Daoy (cell line): Measurements from ENCODE around the gene ORC4. TPM values are rescaled to one million over a fixed set of nuclear protein-coding genes. Genes with fewer than 3 reads are reported as not detected.

Source experiments
- DNase-seq: peaks from one replicate; pipeline ENCODE4 v3.0.0-alpha.2; 2015; ENCODE audit warnings: low read depth
- total RNA-seq: library from RNA; depleted of rRNA; stranded (reverse); fragments of >200 nt; shearing (Covaris generic); gene quantifications from 2 replicates; pipeline ENCODE4 v1.2.3, GENCODE V29; 2014; rRNA removed

ORC4 gene
- 44.6 and 104 TPM in 2 replicates for total RNA-seq

DNA sequence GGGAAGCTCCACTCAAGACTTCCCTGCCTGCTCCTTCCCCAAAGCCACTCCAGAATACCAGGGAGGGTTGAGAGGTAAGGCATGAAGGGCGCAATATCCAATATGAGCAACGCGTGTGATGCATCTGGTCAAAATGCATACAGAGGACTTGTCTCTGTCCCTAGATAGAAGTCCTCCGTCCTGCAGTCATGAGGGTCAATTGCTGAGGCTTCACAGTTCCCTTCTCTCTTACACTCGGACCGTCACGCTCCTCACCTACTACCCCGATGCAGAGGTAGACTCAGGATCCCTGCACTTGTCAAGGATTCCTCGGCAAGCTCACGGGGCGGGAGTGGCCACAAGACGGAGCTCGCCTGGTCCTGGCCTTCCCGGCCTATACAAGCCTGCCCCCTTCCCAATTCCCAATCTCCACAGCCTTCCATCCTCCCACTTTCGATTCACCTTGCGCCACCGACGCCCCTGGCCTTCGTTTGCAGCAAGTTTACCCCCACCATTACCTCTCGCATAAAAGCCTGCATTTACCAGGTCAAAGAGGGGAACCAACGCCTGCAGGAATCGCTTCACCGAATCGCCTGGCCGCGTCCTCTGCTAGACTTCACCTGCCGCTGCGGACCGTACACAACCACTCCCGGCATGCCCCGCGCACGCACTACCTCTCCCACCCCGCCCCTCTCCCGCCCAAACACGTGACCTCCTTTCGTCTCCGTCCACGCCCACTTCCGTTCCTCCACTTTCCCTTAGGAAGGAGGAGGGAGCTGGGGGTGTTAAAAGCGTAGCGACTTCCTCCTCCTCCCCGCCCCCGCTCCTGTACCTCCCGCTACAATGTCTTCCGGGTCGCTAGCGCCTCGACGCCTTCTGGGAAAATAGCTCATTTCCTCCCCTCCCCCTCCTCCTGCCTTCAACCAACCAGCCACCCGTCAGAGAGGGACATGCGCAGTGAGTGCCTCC lies at the start of gene ORC4:
Gene ORC4 (minus strand): TSS at position 627 of the 948 bp plus-strand sequence. CDS start 44,779 bp downstream, outside the sequence.
- DNase-seq = peak; percentile 99

DNA sequence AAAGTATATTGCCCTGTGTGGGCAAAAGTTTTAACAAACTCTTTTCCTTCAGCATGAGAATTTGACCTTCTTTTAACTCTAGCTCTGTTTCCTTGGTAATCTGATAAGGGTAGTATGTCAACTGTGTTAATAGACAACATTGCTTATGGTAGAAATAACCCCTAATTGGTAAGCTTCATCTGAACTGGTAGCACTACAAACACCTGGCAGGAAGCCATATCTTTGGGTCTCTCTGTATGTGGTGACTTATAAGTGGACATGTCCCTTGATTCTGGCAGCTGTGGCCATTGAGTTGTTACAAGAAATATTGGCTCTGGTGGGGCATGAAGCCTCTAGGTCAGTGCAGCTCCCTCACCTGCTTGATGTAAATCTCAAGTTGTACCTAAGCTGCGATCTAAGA lies 47.3 kb upstream of the ORC4 start:
- DNase-seq = no peak

DNA sequence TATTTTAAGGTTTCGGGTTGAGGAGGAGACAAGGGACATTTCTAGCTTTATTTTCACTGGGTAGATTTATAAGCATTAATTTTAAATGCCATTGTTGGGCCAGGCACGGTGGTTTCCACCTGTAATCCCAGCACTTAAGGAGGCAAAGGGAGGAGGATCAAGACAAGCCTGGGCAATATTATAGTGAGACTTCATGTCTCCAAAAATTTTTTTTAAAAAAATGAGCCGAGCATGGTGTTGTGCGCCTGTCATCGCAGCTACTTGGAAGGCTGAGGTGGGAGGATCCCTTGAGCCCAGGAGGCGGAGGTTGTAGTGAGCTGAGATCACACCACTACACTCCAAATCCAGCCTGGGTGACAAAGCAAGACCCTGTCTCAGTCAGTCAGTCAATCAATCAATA lies 45.4 kb upstream of the ORC4 start:
- DNase-seq = no peak

- no peak for DNase-seq
Observed at GRCh38 chr2:148063633-148064032, 43.1 kb upstream of the ORC4 start.

GRCh38 chr2:148058641-148059040 lies 38.1 kb upstream of the ORC4 start:
- no peak for DNase-seq

DNA sequence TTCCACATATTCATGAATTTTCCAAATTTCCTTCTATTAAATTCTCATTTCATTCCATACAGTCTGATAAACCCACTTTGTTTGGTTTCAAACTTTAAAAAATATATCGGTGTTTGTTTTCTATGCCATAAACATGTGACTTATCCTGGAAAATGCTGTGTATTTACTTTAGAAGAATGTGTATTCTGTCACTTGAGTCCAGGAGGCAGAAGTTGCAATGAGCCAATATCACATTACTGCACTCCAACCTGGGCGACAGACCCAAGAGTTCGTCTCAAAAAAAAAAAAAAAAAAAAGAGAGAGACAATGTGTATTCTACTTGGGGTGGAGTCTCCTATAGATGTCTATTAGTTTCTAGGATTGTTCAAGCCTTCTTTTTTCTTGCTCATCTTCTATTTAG lies 32.1 kb upstream of the ORC4 start:
- no peak for DNase-seq

DNA sequence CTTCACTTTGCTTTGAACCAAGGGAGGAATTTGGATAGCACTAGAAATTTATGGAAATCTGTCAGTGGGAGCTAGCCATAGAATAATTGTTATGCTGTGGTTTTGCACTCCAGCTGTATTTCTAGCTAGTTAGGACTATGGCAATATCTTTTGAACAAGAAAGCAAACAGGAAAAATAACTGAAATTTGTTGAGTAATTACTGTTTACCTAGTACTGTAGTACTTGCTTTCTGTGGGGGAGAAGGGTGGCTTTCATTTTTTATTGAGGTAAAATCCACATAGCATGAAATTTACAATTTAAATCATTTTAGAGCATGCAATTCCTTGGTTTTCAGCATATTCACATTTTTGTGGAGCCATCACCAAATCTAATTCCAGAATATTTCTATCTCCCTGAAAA lies 28.7 kb upstream of the ORC4 start:
- DNase-seq = no peak

GRCh38 chr2:148048475-148049221 lies 28.1 kb upstream of the ORC4 start:
- DNase-seq = no peak

- no peak for DNase-seq
Observed at GRCh38 chr2:148046802-148047201, 26.3 kb upstream of the ORC4 start.

DNA sequence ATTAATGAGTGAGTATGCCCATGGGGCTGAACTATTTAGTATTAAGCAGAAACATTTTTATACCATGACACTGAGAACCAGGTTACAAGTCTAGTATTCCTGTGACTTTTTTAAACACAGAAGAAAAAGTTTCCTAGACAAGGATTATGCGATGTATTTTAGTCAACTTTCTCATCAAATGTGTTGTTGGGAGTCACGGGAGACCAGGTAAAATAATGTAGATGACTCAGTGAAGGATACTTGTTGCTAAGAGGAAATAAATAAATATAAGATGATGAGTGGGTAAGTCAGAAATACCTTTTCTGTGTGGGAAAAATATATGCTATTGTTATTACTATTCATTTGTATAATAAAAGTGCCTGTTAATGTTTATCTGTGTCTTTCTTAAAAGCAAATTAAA lies 23.8 kb upstream of the ORC4 start:
- DNase-seq = no peak

- no peak for DNase-seq
Observed at GRCh38 chr2:148042219-148042618, 21.7 kb upstream of the ORC4 start.

DNA sequence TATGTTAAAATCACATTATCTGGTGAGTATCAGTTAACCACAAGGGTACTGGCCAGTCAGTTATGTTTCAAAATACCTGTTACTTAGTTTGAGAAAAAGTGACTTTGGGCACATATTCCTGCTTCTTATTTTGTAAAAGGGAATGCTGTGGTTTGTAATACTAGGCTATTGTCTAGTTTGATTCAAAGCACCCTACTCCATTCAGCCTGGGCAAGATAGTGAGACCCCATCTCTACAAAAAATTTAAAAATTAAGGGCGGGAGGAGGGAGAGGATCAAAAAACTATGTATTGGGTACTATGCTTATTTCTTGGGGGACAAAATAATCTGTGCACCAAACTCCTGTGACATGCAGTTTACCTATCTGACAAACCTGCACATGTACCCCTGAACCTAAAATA lies 19.2 kb upstream of the ORC4 start:
- no peak for DNase-seq

- no peak for DNase-seq
Observed at GRCh38 chr2:148032215-148032614, 11.7 kb upstream of the ORC4 start.

DNA sequence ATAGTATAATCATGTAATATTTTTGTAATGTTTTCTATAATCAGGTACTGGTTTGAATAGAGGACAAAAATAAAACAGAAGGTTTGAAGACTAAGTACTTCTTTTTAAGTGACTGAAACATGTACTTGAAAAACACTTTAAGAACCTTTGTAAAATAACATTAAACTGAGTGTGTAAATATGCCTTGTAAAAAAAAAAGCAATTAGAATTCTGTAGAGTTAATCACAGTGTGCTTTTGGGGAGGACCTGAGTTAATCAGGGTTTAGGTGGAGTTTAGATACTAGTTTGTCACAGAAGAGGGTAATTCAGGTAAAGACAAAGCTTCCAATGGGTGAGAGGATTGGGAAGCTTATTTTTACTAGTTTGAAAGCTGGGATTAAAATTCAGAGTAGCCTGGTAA lies 10.6 kb upstream of the ORC4 start:
- DNase-seq = no peak

GRCh38 chr2:148028781-148029180 lies 8.2 kb upstream of the ORC4 start:
- DNase-seq = no peak

- DNase-seq = no peak
Observed at GRCh38 chr2:148027822-148028221, 7.3 kb upstream of the ORC4 start.

GRCh38 chr2:148026573-148026972 lies 6.0 kb upstream of the ORC4 start:
- no peak for DNase-seq

DNA sequence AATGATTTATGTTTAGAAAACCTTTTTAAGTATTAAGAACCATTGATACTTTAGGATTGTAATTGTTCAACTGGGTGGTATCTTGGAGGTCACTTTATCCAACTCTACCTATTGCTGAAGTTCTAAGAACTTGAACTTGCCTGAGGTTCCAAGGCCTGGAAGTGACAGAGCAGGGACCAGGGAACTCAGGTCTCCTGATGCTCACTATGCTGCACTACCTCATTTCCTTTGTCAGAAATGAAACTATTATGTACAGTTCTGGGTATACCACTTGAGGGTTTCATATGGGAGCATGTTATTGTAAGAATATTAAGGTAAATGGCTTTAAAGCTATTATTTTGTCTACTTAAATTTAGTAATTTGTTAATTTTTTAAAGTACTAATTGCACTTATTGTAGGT lies 3.3 kb upstream of the ORC4 start:
- DNase-seq = no peak

DNA sequence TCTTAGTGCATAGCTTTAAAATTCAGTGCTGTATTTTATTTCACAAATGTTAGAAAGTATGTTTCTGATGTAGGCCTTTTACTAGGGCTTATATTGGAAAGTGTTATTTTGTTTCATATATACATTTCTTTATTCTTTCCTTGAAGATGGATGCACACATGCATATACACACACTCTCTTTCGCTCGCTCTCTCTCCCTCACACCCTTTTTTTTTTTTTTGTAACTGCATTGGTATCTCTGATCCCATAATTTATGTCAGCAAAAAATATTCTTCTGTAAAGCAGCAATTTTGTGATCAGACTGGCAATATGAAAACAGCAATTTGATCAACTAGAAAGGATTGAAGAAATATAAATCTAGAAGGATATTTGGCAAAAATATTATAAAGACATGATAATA lies 2.3 kb upstream of the ORC4 start:
- DNase-seq = no peak

DNA sequence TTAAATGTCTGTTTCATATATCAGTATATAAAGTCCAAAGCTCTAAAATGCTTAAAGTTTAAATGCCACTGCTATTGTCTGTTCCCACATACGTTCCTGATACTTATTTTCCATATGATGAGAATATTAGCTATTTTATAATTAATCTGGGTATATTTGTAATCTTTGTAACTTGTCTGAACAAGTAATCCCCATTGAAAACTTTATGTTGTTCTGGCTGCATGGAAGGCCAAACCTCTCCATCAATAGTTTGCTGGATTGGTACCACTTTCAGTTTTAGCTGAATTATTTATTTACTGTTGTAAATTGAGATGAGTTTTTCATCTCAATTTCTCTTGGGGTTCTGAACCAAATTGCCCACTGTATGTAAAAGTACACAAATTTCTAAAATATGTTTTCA lies 1.8 kb upstream of the ORC4 start:
- DNase-seq = no peak

DNA sequence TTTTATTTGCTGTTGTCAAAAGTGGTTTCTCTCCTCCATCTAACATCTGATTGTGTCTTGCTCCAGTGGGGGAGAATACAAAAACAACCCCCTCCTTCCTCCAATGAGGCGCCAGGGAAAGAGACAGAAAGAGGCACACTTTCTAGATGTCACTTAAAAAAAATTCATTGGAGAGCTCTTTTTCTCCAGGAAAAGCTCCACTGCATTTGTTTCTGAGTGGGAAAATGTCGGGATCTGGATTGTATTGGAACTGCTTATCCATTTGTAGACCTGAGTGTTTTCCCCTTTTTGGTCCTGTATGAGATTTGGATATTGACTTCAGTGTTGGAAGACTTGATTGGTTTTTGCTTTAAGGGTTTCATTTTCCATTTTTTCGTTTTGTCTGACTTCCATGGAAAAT lies 1.3 kb upstream of the ORC4 start:
- no peak for DNase-seq

- DNase-seq = peak; percentile 30
Observed at GRCh38 chr2:148021059-148021861, 723 bp upstream of the ORC4 start, which contains the start of gene MBD5. TSS of gene MBD5 (plus strand) at chr2:148021091.
